Osteocyte (in vitro differentiated cells): Measurements from ENCODE around the gene SND1. TPM values are rescaled to one million over a fixed set of nuclear protein-coding genes. Genes with fewer than 3 reads are reported as not detected.

Source experiments
- DNase-seq: peaks from one replicate; pipeline ENCODE4 v3.0.0; 2021; ENCODE audit warnings: mixed read lengths; ENCODE audit not compliant: unreplicated experiment; ENCODE audit errors: extremely low spot score
- H3K27ac Mint-ChIP-seq: one replicate; pipeline ENCODE4 v1.8.0; 2021; ENCODE audit warnings: mild to moderate bottlenecking, mixed read lengths; ENCODE audit not compliant: unreplicated experiment
- H3K27me3 Mint-ChIP-seq: one replicate; pipeline ENCODE4 v1.8.0; 2021; ENCODE audit warnings: mixed read lengths; ENCODE audit not compliant: unreplicated experiment
- H3K36me3 Mint-ChIP-seq: one replicate; pipeline ENCODE4 v1.8.0; 2021; ENCODE audit warnings: mixed read lengths; ENCODE audit not compliant: unreplicated experiment
- H3K4me1 Mint-ChIP-seq: one replicate; pipeline ENCODE4 v1.8.0; 2021; ENCODE audit warnings: mixed read lengths; ENCODE audit not compliant: unreplicated experiment
- H3K4me3 Mint-ChIP-seq: one replicate; pipeline ENCODE4 v1.8.0; 2021; ENCODE audit warnings: mild to moderate bottlenecking, moderate library complexity, mixed read lengths; ENCODE audit not compliant: unreplicated experiment
- H3K9me3 Mint-ChIP-seq: one replicate; pipeline ENCODE4 v1.8.0; 2021; ENCODE audit warnings: mixed read lengths; ENCODE audit not compliant: unreplicated experiment
- long read RNA-seq: library from polyadenylated mRNA; unstranded; transcript quantifications from one replicate; pipeline ENCODE4 v2.0.0, GENCODE V29; 2021
- total RNA-seq: library from RNA; stranded (reverse); gene quantifications from 2 replicates; pipeline ENCODE4 v1.2.1, GENCODE V29; 2021
- TF ChIP-seq, protein P1 (sequence below): fragments of 200-600 bp; sonication (generic); IDR thresholded peaks from 2 replicates; pipeline ENCODE4 v1.5.0; 2021; ENCODE audit warnings: antibody characterized with exemption, mild to moderate bottlenecking, moderate library complexity

SND1 gene
- total RNA-seq: 227 and 229 TPM in 2 replicates
- long read RNA-seq, transcript SND1-201 (24 exons, 3,476 nt): major isoform, 484 of 692 reads
- long read RNA-seq, partial matches to known transcripts: 166 of 692 reads
- long read RNA-seq, other reads (novel, unspliced or antisense): 41 of 692 reads

DNA sequence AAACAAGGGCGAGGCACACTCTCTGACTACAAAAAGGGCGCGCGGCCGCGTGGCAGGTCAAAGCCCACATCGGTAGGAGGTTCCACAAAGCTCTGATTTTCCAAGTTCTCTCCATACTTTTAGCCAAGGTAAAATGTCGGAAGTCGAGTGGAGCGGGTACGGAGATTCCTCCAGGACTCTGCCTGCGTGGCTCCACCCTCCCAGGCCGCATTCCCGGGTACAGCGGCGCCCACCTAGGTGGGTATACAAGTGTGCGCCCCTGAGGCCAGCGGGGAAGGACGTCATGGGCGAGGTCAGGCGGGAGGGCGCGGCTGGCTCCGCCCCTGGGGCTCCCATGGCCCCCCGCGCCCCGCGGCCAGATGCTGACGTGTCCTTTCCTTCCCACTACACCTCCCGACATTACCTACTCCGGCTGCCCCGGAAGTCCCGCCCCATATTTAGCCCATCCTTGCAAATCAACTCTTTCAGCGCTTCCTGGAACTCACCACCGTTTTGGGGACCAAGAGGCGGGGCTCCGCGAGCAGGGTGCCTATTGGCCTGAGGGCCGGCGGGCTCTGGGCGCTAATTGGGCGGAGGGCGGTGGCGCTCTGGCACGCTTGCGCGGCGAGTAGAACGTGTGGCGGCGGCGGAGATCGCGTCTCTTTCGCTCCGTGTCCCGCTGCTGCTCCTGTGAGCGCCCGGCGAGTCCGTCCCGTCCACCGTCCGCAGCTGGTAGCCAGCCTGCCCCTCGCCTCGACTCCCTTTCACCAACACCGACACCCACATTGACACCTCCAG is at the start of gene SND1:
Gene SND1, plus strand, starts transcription at position 639 of the 777 bp plus-strand sequence. CDS start 180 bp downstream, outside the sequence.
- H3K27ac Mint-ChIP-seq: peak within 1 kb of the TSS; percentile 99
- no peaks in the 10 kb centered on the region for H3K9me3 Mint-ChIP-seq
- H3K27me3 Mint-ChIP-seq: no peaks in the 10 kb centered on the region
- TF ChIP-seq, protein P1, sequence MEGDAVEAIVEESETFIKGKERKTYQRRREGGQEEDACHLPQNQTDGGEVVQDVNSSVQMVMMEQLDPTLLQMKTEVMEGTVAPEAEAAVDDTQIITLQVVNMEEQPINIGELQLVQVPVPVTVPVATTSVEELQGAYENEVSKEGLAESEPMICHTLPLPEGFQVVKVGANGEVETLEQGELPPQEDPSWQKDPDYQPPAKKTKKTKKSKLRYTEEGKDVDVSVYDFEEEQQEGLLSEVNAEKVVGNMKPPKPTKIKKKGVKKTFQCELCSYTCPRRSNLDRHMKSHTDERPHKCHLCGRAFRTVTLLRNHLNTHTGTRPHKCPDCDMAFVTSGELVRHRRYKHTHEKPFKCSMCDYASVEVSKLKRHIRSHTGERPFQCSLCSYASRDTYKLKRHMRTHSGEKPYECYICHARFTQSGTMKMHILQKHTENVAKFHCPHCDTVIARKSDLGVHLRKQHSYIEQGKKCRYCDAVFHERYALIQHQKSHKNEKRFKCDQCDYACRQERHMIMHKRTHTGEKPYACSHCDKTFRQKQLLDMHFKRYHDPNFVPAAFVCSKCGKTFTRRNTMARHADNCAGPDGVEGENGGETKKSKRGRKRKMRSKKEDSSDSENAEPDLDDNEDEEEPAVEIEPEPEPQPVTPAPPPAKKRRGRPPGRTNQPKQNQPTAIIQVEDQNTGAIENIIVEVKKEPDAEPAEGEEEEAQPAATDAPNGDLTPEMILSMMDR: no peak
- H3K4me3 Mint-ChIP-seq: no peak within 1 kb of the TSS
- DNase-seq: peak; percentile 99
- peaks cover 41% of the 10 kb centered on the region for H3K4me1 Mint-ChIP-seq
- H3K36me3 Mint-ChIP-seq: no peaks in the 10 kb centered on the region

DNA sequence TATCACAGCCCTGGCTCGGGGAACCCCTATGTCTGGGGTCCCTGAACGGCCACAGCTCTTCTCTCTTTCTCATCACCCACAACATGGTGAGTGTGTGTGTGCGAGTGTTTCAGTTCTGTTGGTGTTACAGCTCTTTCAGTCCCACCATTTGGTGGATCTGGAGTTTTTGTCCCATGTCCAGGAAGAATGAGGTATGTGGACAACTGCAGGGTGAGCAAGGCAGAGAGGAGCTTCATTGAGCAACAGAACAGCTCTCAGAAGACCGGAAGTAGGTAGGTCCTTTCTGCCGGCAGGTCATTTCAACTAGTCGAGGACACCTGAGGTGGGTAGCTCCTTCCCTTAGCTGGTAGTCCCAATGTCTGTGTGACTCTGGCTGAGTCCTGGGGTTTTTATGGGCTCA is 43.5 kb upstream of the SND1 start:
- peaks cover 5% of the 10 kb centered on the region for H3K27me3 Mint-ChIP-seq
- peaks cover 7% of the 10 kb centered on the region for H3K9me3 Mint-ChIP-seq
- no peaks in the 10 kb centered on the region for H3K4me1 Mint-ChIP-seq
- no peaks in the 10 kb centered on the region for H3K36me3 Mint-ChIP-seq
- no peak overlapping the region for H3K27ac Mint-ChIP-seq
- DNase-seq: no peak
- H3K4me3 Mint-ChIP-seq: no peak overlapping the region
- TF ChIP-seq, protein P1: no peak

- Mint-ChIP-seq H3K4me3 (no peak overlapping the region), H3K9me3 (peaks cover 2% of the 10 kb centered on the region), H3K36me3 (no peaks in the 10 kb centered on the region), H3K4me1 (no peaks in the 10 kb centered on the region), H3K27me3 (peaks cover 10% of the 10 kb centered on the region), H3K27ac (no peak overlapping the region)
- TF ChIP-seq, protein P1: no peak
- no peak for DNase-seq
These were observed 42.7 kb upstream of the SND1 start for GRCh38 chr7:127609297-127609696.

GRCh38 chr7:127612263-127612662 is 39.7 kb upstream of the SND1 start:
- H3K27ac Mint-ChIP-seq: no peak overlapping the region
- peaks cover 30% of the 10 kb centered on the region for H3K27me3 Mint-ChIP-seq
- H3K4me3 Mint-ChIP-seq: no peak overlapping the region
- DNase-seq: no peak
- TF ChIP-seq, protein P1: no peak
- H3K36me3 Mint-ChIP-seq: no peaks in the 10 kb centered on the region
- no peaks in the 10 kb centered on the region for H3K4me1 Mint-ChIP-seq
- no peaks in the 10 kb centered on the region for H3K9me3 Mint-ChIP-seq

DNA sequence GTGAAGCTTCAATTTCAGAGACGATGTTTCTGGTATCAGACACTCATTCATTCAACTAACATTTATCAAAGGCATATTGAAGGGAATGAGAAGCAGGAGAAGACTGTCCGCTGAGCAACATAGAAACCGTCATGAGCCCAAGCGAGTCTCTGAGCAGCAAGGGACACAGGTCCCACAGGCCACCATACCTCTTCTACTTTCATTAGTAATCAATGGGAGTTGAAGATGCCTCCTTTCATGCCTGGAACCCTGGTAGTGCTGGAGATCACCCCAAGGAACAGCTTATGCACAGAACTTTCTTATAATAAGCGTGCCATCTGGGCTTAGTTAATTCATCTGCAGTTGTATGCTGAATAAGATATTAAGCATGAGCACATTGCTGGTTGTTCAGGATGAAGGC is 35.3 kb upstream of the SND1 start:
- H3K4me1 Mint-ChIP-seq: peaks cover 10% of the 10 kb centered on the region
- peaks cover 71% of the 10 kb centered on the region for H3K27me3 Mint-ChIP-seq
- no peaks in the 10 kb centered on the region for H3K9me3 Mint-ChIP-seq
- TF ChIP-seq, protein P1: no peak
- no peaks in the 10 kb centered on the region for H3K36me3 Mint-ChIP-seq
- H3K4me3 Mint-ChIP-seq: no peak overlapping the region
- no peak for DNase-seq
- H3K27ac Mint-ChIP-seq: no peak overlapping the region
